Mesodermal cell (in vitro differentiated cells): ENCODE results near the gene KCTD14.
"Not testable (repeated sequence)": the region's sequence is repeated elsewhere in the genome, so short reads cannot be mapped to it uniquely, and the experiment has no call there.

Experiments
- H3K27ac ChIP-seq: 2 replicates; pipeline ENCODE4 v1.7.0; 2013; ENCODE audit warnings: mild to moderate bottlenecking, low read depth, low read length, moderate library complexity; ENCODE audit not compliant: severe bottlenecking
- H3K36me3 ChIP-seq: 2 replicates; pipeline ENCODE4 v1.7.1; 2013; ENCODE audit warnings: mild to moderate bottlenecking, low read length, moderate library complexity; ENCODE audit not compliant: control insufficient read depth, insufficient read depth
- H3K4me1 ChIP-seq: one replicate; pipeline ENCODE4 v1.7.1; 2013; ENCODE audit warnings: mild to moderate bottlenecking, low read length; ENCODE audit not compliant: insufficient read depth, control insufficient read depth, poor library complexity, severe bottlenecking
- H3K4me3 ChIP-seq: 2 replicates; pipeline ENCODE4 v1.7.0; 2013; ENCODE audit warnings: low read length, control low read depth, mild to moderate bottlenecking; ENCODE audit not compliant: insufficient read depth, poor library complexity, severe bottlenecking; ENCODE audit errors: extremely low read depth
- H3K9me3 ChIP-seq: 2 replicates; pipeline ENCODE4 v1.7.1; 2013; ENCODE audit warnings: mild to moderate bottlenecking, low read length, moderate library complexity; ENCODE audit not compliant: control insufficient read depth
- WGBS, 2 experiments: methylation state at CpG; one replicate each; pipeline ENCODE4 v1.1.5; 2013; ENCODE audit warnings: missing lambda C conversion rate in 2 of 2; ENCODE audit not compliant: insufficient coverage in 2 of 2; 5-methylcytosine and 5-hydroxymethylcytosine counted together

KCTD14 gene

GRCh38 chr11:78046486-78046854 lies 23.4 kb upstream of the KCTD14 start:
- no peaks in the 10 kb centered on the region for H3K9me3 ChIP-seq
- H3K4me1 ChIP-seq: peaks cover 20% of the 10 kb centered on the region
- 23 to 25% methylated on average over 6 of the region's 6 CpGs for WGBS, 2 experiments
- no peak overlapping the region for H3K27ac ChIP-seq
- H3K4me3 ChIP-seq: no peak overlapping the region
- no peaks in the 10 kb centered on the region for H3K36me3 ChIP-seq

GRCh38 chr11:78045851-78046485 lies 22.9 kb upstream of the KCTD14 start:
- Histone ChIP-seq H3K4me3 (no peak overlapping the region), H3K27ac (no peak overlapping the region), H3K36me3 (no peaks in the 10 kb centered on the region), H3K4me1 (peaks cover 16% of the 10 kb centered on the region), H3K9me3 (no peaks in the 10 kb centered on the region)
- 22 to 31% methylated on average over 19 to 22 of the region's 28 CpGs for WGBS, 2 experiments

GRCh38 chr11:78044706-78045105 lies 21.6 kb upstream of the KCTD14 start:
- peaks cover 15% of the 10 kb centered on the region for H3K4me1 ChIP-seq
- H3K27ac ChIP-seq: no peak overlapping the region
- no peaks in the 10 kb centered on the region for H3K9me3 ChIP-seq
- H3K4me3 ChIP-seq: no peak overlapping the region
- no peaks in the 10 kb centered on the region for H3K36me3 ChIP-seq
- 95% methylated on average over 4 of the region's 5 CpGs for WGBS, 2 experiments

GRCh38 chr11:78041843-78042440 lies 18.9 kb upstream of the KCTD14 start:
- Histone ChIP-seq H3K4me3 (no peak overlapping the region), H3K36me3 (no peaks in the 10 kb centered on the region), H3K4me1 (peaks cover 19% of the 10 kb centered on the region), H3K9me3 (no peaks in the 10 kb centered on the region), H3K27ac (no peak overlapping the region)
- 97% methylated on average over 10 to 14 of the region's 14 CpGs for whole genome bisulfite sequencing, 2 experiments

- peaks cover 19% of the 10 kb centered on the region for H3K4me1 ChIP-seq
- H3K36me3 ChIP-seq, H3K4me3 ChIP-seq, H3K27ac ChIP-seq, H3K9me3 ChIP-seq: not testable (repeated sequence)
- 83 to 89% methylated on average over 7 to 8 of the region's 8 CpGs for WGBS, 2 experiments
Measured at GRCh38 chr11:78041380-78041719, 18.3 kb upstream of the KCTD14 start.

- H3K4me3 ChIP-seq: no peak overlapping the region
- H3K9me3 ChIP-seq: no peaks in the 10 kb centered on the region
- 86 to 91% methylated on average over 11 to 12 of the region's 15 CpGs for WGBS, 2 experiments
- no peaks in the 10 kb centered on the region for H3K36me3 ChIP-seq
- peaks cover 17% of the 10 kb centered on the region for H3K4me1 ChIP-seq
- H3K27ac ChIP-seq: no peak overlapping the region
Measured at GRCh38 chr11:78040691-78041379, 17.8 kb upstream of the KCTD14 start.

GRCh38 chr11:78039919-78040671 lies 17.0 kb upstream of the KCTD14 start:
- H3K4me3 ChIP-seq: no peak overlapping the region
- peak overlapping the region; percentile 90 for H3K27ac ChIP-seq
- WGBS, 2 experiments: 77 to 79% methylated on average over 6 to 7 of the region's 7 CpGs
- no peaks in the 10 kb centered on the region for H3K9me3 ChIP-seq
- peaks cover 14% of the 10 kb centered on the region for H3K4me1 ChIP-seq
- H3K36me3 ChIP-seq: no peaks in the 10 kb centered on the region

GRCh38 chr11:78039391-78039918 lies 16.4 kb upstream of the KCTD14 start:
- Histone ChIP-seq H3K4me3 (no peak overlapping the region), H3K9me3 (no peaks in the 10 kb centered on the region), H3K27ac (peak overlapping the region; percentile 90), H3K36me3 (no peaks in the 10 kb centered on the region), H3K4me1 (peaks cover 14% of the 10 kb centered on the region)
- WGBS, 2 experiments: 100% methylated on average over 1 of the region's 4 CpGs; no CpG with 5 or more reads in 1 of the 2 experiments

GRCh38 chr11:78038697-78039313 lies 15.7 kb upstream of the KCTD14 start:
- peaks cover 14% of the 10 kb centered on the region for H3K4me1 ChIP-seq
- no peaks in the 10 kb centered on the region for H3K36me3 ChIP-seq
- no peak overlapping the region for H3K4me3 ChIP-seq
- WGBS, 2 experiments: 98 to 100% methylated on average over 3 to 4 of the region's 8 CpGs
- H3K9me3 ChIP-seq: no peaks in the 10 kb centered on the region
- no peak overlapping the region for H3K27ac ChIP-seq

GRCh38 chr11:78037825-78038620 lies 14.9 kb upstream of the KCTD14 start:
- Histone ChIP-seq H3K4me3 (no peak overlapping the region), H3K36me3 (no peaks in the 10 kb centered on the region), H3K27ac (no peak overlapping the region), H3K9me3 (no peaks in the 10 kb centered on the region), H3K4me1 (peaks cover 14% of the 10 kb centered on the region)
- WGBS, 2 experiments: 88 to 94% methylated on average over 8 to 9 of the region's 9 CpGs
